Motor neuron (in vitro differentiated cells): Measurements from ENCODE around the gene AP1S2. TPM values are rescaled to one million over a fixed set of nuclear protein-coding genes. Genes with fewer than 3 reads are reported as not detected.

Experiments
- ATAC-seq, 8 experiments: fragments of 200-7000 bp; cut with Tn5 transposase; replicated peaks in 6 of 8; 2 replicates each; pipeline ENCODE4 v1.8.0; 2021; ENCODE audit warnings: mild to moderate bottlenecking in 8 of 8, moderate library complexity in 8 of 8
- H3K27ac ChIP-seq, 2 donors: fragments of 250-450 bp; sonication (Bioruptor Pico); 2 replicates each; pipeline ENCODE4 v1.9.0; 2021; ENCODE audit warnings: antibody characterized with exemption in 2 of 2, mild to moderate bottlenecking in 2 of 2, moderate library complexity in 1 of 2
- H3K4me1 ChIP-seq, 2 donors: fragments of 250-450 bp; sonication (Bioruptor Pico); replicated peaks in 1 of 2; 2 replicates each; pipeline ENCODE4 v1.6.1; 2021; ENCODE audit warnings: antibody characterized with exemption in 2 of 2, mild to moderate bottlenecking in 2 of 2, moderate library complexity in 1 of 2
- H3K4me3 ChIP-seq, 5 donors: fragments of 250-450 bp; sonication (Bioruptor Pico); 2 replicates each; pipeline ENCODE4 v1.9.0; 2021; ENCODE audit warnings: antibody characterized with exemption in 5 of 5, mild to moderate bottlenecking in 5 of 5, moderate library complexity in 4 of 5
- WGBS, 10 experiments: fragments of 450-650 bp; shearing (Covaris generic); methylation state at CpG; one replicate each; pipeline ENCODE4 v1.0.0; 2022; 5-methylcytosine and 5-hydroxymethylcytosine counted together
- in situ Hi-C, 9 experiments: fragments of 400-800 bp; cut with MboI; loops; one replicate each; pipeline ENCODE4 v1.15.0; 2021; ENCODE audit warnings: low sequenced_read_pairs in 9 of 9, low pct_unique_long_range_greater_than_20kb in 2 of 9; ENCODE audit not compliant: unreplicated experiment in 9 of 9
- total RNA-seq, 8 experiments: library from RNA; unstranded; fragments of 300-600 nt; gene quantifications; 2 replicates each; pipeline versions ENCODE4 v1.2.3 to v1.2.4, GENCODE V29; 2022

AP1S2 gene
- total RNA-seq, 8 experiments from 2014 or later: 50.0 to 137 (median 77.4) TPM

DNA sequence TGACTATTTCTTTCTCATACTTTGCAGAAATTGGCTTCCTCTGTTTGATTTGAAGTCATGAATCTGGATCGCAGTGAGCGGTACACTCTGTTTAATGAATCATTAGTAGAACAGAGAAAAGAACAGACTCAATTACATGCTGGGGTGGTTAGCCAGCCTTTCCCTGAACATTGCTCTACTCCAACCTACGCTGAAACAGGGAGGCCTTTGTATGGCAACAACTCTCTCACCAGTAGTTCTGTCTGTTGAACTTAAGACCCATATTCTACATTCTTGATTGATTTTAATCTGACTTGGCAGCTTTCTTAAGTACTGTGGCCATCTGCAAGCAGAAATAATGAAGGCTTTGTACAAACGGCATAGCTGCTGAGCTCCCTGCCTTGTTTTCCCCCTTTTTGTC lies 19.0 kb upstream of the AP1S2 start:
- peak in 3 of 8 experiments; percentile 22 to 55 (median 43) for ATAC-seq
- in situ Hi-C loops: no loop called here
- WGBS, 10 experiments: 0 to 90% (median 62%) methylated on average over 1 to 4 of the region's 4 CpGs; no CpG with 5 or more reads in 4 of the 10 experiments

DNA sequence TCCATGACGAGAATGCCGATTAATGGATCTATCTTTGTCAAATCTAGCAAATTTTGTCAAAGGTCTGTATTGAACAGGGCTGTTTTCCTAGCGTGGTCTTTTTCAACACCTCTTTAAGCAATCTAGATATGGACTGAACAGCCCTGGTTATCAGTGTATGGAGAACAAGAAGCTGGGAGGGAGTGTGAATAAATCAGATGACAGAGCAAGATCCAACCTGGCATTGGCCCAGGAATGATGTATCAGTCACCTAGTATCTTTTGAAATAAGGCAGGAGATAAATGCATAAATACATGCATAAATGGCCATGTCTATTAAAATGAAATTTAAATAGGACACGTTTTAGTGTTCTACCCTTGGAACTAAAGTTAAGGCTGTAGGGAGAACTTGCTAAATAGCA lies 15.7 kb upstream of the AP1S2 start:
- H3K4me3 ChIP-seq: no peak overlapping the region
- H3K4me1 ChIP-seq: no peaks in the 10 kb centered on the region
- in situ Hi-C loops: no loop called here
- 0 to 94% (median 50%) methylated on average over 1 to 4 of the region's 4 CpGs; no CpG with 5 or more reads in 5 of the 10 experiments for WGBS, 10 experiments
- no peak overlapping the region for H3K27ac ChIP-seq
- peak in 3 of 8 experiments; percentile 12 to 52 (median 51) for ATAC-seq

More for the DNA sequence above, 19.0 kb upstream of the AP1S2 start:
- H3K4me1 ChIP-seq: no peaks in the 10 kb centered on the region
- no peak overlapping the region for H3K4me3 ChIP-seq
- no peak overlapping the region for H3K27ac ChIP-seq

DNA sequence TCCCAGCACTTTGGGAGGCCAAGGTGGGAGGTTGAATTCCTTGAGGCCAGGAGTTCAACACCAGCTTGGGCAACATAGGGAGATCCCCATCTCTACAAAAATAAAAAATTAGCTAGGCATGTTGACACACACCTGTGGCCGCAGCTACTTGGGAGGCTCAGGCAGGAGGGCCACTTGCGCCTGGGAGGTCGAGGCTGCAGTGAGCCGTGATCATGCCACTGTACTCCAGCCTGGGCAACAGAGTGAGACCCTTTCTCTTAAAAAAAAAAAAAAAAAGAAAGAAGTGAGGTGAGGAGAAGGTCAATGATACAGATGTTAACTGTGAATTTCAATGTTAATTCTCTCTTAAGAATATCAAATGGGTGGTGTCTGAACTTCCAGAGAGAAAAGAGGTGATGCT lies 15.1 kb upstream of the AP1S2 start:
- in situ Hi-C loops: no loop called here
- WGBS, 10 experiments: 73 to 100% methylated on average over 2 to 4 of the region's 4 CpGs; no CpG with 5 or more reads in 8 of the 10 experiments
- Histone ChIP-seq H3K27ac (no peak overlapping the region), H3K4me3 (no peak overlapping the region), H3K4me1 (no peaks in the 10 kb centered on the region)
- no peak for ATAC-seq

DNA sequence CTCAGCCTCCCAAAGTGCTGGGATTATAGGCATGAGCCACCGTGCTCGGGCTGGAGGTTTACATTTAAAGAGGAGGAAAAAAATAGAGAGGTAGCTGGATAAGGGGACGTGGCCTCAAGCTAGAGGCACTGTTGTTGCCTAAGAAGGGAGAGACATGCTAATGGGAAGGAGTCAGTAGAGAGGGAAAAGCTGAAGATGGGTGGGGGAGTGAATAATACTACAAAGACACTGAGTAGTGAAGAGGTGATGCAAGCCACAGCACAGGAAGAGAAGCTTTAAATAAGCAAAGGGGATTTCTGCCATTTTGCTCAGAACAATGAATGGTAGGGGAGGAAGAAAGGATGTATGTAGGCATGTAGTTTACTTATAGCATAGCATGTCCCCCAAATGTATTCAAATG lies 11.5 kb upstream of the AP1S2 start:
- no peaks in the 10 kb centered on the region for H3K4me1 ChIP-seq
- WGBS, 10 experiments: 0 to 17% methylated on average over 1 of the region's 3 CpGs; no CpG with 5 or more reads in 8 of the 10 experiments
- no peak overlapping the region for H3K27ac ChIP-seq
- in situ Hi-C loops: no loop called here
- H3K4me3 ChIP-seq: no peak overlapping the region
- peak in 2 of 8 experiments; percentile 71 for ATAC-seq

DNA sequence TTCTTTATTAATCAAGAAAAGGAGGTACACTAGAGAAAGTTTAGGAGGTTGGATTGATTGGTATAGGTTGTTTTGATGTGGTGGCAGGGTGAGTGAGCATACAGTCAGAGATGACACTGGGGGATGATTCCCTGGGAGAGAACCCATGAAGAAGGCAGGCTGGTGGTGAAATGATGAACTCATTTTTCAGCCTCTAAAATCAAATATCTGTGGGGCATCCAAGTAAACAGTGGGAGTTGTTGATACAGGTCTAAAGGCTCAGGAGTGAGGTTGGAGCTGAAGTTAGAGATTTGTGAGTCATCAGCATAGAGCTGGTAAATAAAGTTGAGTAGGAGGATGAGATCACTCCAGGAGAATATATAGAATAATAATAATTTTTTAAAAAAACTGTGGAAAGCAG lies 10.0 kb upstream of the AP1S2 start:
- no peak for ATAC-seq
- H3K27ac ChIP-seq: no peak overlapping the region
- H3K4me3 ChIP-seq: no peak overlapping the region
- no peaks in the 10 kb centered on the region for H3K4me1 ChIP-seq
- in situ Hi-C loops: no loop called here

DNA sequence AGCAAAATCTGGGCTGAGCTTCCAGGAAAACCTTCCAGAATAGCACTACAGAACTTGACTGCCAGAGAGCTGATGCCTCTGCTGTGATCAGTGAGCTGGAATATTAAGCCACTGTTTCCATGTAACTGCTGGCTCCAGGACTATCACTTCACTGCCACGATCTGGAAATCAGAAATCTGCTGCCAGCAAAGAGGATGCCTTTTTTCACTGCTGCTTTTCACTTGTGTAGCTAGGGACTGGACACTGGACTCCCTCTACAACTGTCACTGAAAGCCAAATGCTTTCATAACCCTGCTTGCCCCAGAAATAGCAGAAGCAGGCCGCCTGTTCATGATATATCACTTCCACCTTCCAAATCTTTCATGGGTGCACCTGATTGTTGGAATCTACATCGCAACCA lies 9.4 kb upstream of the AP1S2 start:
- in situ Hi-C loops: no loop called here
- no peak for ATAC-seq
- Histone ChIP-seq H3K4me3 (no peak overlapping the region), H3K4me1 (no peaks in the 10 kb centered on the region), H3K27ac (no peak overlapping the region)
- 40 to 100% (median 67%) methylated on average over 1 to 3 of the region's 3 CpGs; no CpG with 5 or more reads in 5 of the 10 experiments for WGBS, 10 experiments

DNA sequence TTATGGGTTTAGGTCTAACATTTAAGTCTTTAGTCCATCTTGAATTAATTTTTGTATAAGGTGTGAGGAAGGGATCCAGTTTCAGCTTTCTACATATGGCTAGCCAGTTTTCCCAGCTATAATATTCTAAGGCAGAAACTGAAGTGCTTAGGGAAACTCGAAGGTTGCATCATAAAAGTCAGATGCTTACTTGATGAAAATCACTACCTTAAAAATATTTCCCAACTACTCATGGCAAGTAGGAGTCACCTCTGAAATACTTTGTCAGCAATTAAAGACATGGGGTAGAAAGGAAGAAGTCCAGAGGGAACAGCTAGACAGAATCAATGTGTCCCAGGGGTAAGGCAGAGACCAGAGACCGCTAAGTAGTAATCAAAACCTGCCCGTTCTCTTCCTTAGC lies 6.3 kb upstream of the AP1S2 start:
- in situ Hi-C loops: no loop called here
- Histone ChIP-seq H3K27ac (no peak overlapping the region), H3K4me3 (no peak overlapping the region), H3K4me1 (peaks cover 3 to 15% of the 10 kb centered on the region in 2 donors)
- ATAC-seq: no peak
- WGBS, 10 experiments: 60 to 100% (median 100%) methylated on average over 1 to 3 of the region's 3 CpGs; no CpG with 5 or more reads in 7 of the 10 experiments

DNA sequence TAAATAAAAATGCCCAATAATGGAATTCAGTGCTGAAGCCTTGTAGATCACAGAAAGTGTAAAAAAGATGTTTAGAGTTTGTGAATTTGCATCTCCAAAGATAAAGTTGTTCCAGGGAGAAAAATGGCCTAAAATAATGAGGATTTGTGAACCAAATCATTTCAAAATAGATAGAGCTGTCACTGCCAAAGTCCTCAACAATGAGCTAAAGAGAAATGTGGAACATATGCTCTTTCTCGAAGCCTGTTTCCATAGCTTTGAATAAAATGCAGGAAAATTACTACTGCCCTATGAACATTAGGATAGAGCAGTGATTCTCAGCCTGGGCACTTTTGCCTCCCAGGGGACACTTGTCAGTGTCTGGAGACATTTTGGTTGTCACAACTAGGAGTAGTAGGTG lies 3.4 kb upstream of the AP1S2 start:
- Histone ChIP-seq H3K4me1 (peaks cover 3 to 15% of the 10 kb centered on the region in 2 donors), H3K27ac (no peak overlapping the region), H3K4me3 (no peak overlapping the region)
- ATAC-seq: no peak
- in situ Hi-C loops: loop anchor here in 1 of 9 experiments (10.0 kb wide), 1 partner anchor 117 kb away; no protein-coding TSS in a partner anchor
- 0 to 33% (median 9%) methylated on average over 1 of the region's 1 CpG; no CpG with 5 or more reads in 5 of the 10 experiments for WGBS, 10 experiments

DNA sequence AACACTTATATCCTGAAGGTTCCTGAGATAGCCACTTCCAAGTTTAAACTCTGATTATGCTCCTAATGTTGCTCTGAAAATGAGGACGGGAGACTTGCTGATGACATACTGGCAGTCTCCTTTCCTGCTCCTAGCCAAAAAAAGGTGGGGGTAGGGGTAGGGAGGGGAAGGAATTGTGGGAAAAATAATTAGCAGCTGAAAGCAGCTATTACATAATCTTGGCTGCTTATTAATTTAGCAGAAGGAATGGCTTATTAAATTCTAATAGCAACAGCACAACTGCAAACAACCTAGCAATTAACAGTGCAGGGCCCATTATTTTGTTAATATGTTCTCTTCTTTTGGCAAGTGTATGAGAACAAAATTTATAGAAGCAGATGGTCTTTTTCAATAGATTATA lies 2.0 kb upstream of the AP1S2 start:
- no peak for ATAC-seq
- H3K4me3 ChIP-seq: peak overlapping the region; percentile 61 to 81 (median 68)

DNA sequence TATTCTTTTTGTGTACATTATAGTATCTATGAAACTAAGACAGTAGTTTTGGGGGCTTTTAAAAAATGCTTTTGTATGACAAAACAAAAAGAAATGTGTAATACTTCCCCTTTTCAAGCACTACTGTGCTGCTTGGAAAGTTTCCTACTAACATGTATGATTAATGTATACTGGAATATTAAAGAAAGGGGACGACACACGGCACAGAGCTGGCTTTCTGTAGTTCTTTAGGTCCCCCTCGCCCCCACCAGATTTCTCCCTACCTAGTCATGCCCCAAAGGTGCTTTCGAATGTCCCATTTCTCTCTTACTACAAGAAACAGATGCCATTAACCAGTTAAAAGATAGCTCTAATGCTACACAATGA lies 1.6 kb upstream of the AP1S2 start:
- in situ Hi-C loops: loop anchor here in 1 of 9 experiments (10.0 kb wide), 1 partner anchor 119 kb away; no protein-coding TSS in a partner anchor
- 14 to 80% (median 20%) methylated on average over 1 to 3 of the region's 4 CpGs; no CpG with 5 or more reads in 7 of the 10 experiments for WGBS, 10 experiments
- peak overlapping the region in 1 of 2 donors; percentile 88 for H3K27ac ChIP-seq
- peaks cover 3 to 27% of the 10 kb centered on the region in 2 donors for H3K4me1 ChIP-seq
- peak overlapping the region; percentile 61 to 81 (median 68) for H3K4me3 ChIP-seq
- no peak for ATAC-seq

More for the DNA sequence above, 2.0 kb upstream of the AP1S2 start:
- Histone ChIP-seq H3K4me1 (peaks cover 3 to 24% of the 10 kb centered on the region in 2 donors), H3K27ac (peak overlapping the region in 1 of 2 donors; percentile 88)
- in situ Hi-C loops: loop anchor here in 1 of 9 experiments (10.0 kb wide), 1 partner anchor 118 kb away; no protein-coding TSS in a partner anchor
- 0 to 43% methylated on average over 1 of the region's 1 CpG; no CpG with 5 or more reads in 8 of the 10 experiments for WGBS, 10 experiments

DNA sequence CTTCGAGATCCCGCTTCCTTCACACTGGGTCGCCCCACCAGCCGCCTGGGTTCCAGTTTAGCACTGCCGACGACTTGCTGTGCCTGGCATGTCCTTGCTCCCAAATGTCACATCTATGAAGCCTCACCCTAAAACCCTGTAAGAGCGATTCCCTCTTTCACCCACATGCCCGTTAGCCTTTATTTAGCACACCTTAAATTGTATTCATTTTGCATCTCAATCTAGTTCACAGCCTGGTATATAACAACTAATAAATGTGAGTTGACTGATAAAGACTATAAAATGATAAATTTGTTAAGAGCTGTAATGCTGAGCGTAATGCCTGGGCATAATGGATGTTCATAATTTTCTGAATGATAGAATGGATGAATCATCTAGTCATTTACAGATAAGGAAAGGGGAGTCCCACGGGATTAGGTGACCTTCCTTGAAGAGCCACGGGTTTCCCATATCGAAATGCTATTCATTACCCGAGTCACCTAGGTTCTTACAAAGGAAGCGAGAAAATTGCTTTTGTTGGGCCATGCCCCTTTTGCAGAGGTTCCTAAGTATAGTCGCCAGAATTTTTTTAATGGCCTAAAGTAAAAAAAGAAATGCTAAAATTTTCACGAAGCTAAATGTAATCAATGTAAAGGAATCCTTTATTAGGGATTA lies 1.1 kb upstream of the AP1S2 start:
- Histone ChIP-seq H3K4me1 (peaks cover 3 to 27% of the 10 kb centered on the region in 2 donors), H3K4me3 (peak overlapping the region; percentile 61 to 81 (median 68)), H3K27ac (peak overlapping the region; percentile 87 to 88)
- no peak for ATAC-seq
- in situ Hi-C loops: loop anchor here in 1 of 9 experiments (10.0 kb wide), 1 partner anchor 119 kb away; no protein-coding TSS in a partner anchor
- WGBS, 10 experiments: 0 to 80% (median 46%) methylated on average over 1 to 16 of the region's 16 CpGs; no CpG with 5 or more reads in 3 of the 10 experiments

DNA sequence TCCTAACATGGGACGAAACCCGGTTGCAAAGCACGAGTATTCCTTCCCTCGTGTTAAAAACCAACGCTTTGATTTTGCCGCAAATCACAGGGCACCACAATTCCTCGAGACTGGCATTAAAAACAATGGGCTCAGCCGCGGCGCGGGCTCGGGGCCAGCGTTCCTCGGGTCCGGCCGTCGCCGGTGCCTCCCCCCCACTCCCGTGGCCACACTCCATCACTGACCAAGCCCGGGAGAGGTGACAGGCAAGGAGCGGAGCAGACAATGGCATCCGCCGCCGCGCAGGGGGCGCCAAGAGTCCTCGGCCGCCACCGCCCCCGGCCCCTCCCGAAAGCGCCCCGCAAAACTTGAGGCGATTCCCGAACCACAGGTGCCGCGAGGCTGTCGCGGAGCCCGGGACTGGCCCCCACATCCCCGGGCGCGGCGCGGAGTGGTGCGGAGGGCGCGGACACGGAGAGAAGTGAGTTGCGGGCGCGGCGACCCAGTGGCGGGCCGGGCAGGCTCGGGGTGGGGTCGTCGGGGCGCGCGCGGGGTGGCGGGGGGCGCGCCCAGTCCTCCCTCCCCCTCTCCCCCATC lies 445 bp downstream of the AP1S2 start:
- Histone ChIP-seq H3K4me3 (peak overlapping the region; percentile 61 to 81 (median 68)), H3K4me1 (peaks cover 3 to 30% of the 10 kb centered on the region in 2 donors), H3K27ac (peak overlapping the region; percentile 78 to 87)
- WGBS, 10 experiments: 0 to 1% methylated on average over 5 to 14 of the region's 65 CpGs; no CpG with 5 or more reads in 8 of the 10 experiments
- ATAC-seq: peak; percentile 18 to 63 (median 54)
- in situ Hi-C loops: loop anchor here in 1 of 9 experiments (10.0 kb wide), 1 partner anchor 121 kb away; no protein-coding TSS in a partner anchor

DNA sequence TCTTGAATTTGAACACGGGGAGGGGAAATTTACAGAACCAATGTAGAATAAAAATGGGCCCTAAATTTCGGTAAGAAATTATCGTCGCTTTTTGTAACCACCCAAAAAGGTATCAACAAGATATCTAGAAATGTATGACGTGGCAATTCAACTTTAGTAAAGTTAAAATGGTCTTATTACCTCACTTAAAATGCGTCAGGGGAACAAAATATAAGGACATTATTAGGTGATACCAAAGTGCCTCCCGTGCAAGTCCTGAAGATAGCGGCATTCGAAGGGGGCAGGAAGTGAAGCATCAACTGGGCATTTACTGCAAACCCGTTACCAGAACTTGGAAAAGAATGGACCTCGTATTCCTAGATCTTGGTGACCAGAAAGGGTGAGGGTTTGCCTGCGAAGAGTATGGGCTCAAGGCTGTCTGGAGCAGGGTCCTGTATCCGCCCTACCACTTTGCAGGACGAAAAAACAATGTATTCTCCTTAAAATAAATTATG lies 980 bp downstream of the AP1S2 start:
- Histone ChIP-seq H3K4me1 (peaks cover 3 to 31% of the 10 kb centered on the region in 2 donors), H3K4me3 (peak overlapping the region; percentile 61 to 81 (median 68)), H3K27ac (peak overlapping the region; percentile 78 to 87)
- in situ Hi-C loops: loop anchor here in 1 of 9 experiments (10.0 kb wide), 1 partner anchor 121 kb away; no protein-coding TSS in a partner anchor
- 1 to 20% (median 6%) methylated on average over 1 to 14 of the region's 14 CpGs; no CpG with 5 or more reads in 6 of the 10 experiments for WGBS, 10 experiments
- ATAC-seq: no peak
